ENCODE measurements around the gene DHFR. TPM values are rescaled to one million over a fixed set of nuclear protein-coding genes. Genes with fewer than 3 reads are reported as not detected.
"Not testable (repeated sequence)": the region's sequence is repeated elsewhere in the genome, so short reads cannot be mapped to it uniquely, and the experiment has no call there.

The DHFR gene
- total RNA-seq, 1 donor from 2014 or later: 45.4 TPM

DNA sequence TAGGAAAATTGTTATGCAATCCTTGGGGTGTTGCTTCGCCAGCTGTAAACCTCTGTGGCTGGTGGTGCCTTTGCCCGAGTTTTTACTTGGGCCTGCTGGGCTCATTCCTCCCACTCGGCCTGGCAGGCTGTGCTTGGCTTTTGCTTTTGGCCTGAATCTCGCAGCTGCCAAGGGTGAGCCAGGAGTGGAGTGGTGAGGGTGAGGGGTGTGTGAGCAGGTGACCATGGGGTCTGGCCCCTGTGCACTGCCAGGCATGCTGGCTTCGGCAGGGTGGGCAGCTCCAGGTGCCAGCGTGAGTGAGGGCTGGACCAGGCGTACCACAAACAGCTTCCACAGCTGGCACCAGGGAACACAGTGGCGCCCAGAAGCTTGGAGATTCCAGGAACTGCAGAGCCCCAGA is 12.6 kb upstream of the DHFR start:
- no peaks in the 10 kb centered on the region for H3K27me3 Mint-ChIP-seq
- H3K27ac Mint-ChIP-seq: no peak overlapping the region
- no peaks in the 10 kb centered on the region for H3K4me1 Mint-ChIP-seq (ENCODE audit: low read depth)
- DNase-seq (ENCODE audit: low spot score, unreplicated experiment): no peak
- H3K36me3 Mint-ChIP-seq (ENCODE audit: insufficient read depth): peaks cover 16% of the 10 kb centered on the region
- H3K4me3 Mint-ChIP-seq (ENCODE audit: low read depth): no peak overlapping the region
- TF ChIP-seq, protein P1, sequence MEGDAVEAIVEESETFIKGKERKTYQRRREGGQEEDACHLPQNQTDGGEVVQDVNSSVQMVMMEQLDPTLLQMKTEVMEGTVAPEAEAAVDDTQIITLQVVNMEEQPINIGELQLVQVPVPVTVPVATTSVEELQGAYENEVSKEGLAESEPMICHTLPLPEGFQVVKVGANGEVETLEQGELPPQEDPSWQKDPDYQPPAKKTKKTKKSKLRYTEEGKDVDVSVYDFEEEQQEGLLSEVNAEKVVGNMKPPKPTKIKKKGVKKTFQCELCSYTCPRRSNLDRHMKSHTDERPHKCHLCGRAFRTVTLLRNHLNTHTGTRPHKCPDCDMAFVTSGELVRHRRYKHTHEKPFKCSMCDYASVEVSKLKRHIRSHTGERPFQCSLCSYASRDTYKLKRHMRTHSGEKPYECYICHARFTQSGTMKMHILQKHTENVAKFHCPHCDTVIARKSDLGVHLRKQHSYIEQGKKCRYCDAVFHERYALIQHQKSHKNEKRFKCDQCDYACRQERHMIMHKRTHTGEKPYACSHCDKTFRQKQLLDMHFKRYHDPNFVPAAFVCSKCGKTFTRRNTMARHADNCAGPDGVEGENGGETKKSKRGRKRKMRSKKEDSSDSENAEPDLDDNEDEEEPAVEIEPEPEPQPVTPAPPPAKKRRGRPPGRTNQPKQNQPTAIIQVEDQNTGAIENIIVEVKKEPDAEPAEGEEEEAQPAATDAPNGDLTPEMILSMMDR (IDR thresholded peaks at IDR 0.05; ENCODE audit: unreplicated experiment): no peak
- no peaks in the 10 kb centered on the region for H3K9me3 Mint-ChIP-seq (ENCODE audit: low read depth)

DNA sequence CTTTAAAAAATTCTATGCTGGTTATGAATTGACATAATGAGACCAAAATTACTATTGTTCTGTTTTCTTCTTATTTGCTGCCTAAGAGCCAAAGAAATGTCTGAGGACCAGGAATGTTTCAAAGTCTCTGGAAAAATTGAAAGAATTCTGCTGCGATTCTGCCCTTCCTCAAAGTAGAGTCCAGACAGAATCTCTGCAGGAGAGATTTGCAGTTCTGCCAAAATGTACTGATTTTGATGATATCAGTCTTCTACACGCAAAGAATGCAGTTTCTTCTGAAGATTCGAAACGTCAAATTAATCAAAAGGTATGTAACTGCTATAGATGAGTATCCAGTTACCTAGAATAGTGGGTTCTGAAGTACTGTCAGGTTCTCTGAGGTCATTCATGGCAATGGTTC is 10.3 kb upstream of the DHFR start:
- Mint-ChIP-seq H3K27me3 (no peaks in the 10 kb centered on the region), H3K9me3 (ENCODE audit: low read depth) (no peaks in the 10 kb centered on the region), H3K4me1 (ENCODE audit: low read depth) (no peaks in the 10 kb centered on the region), H3K36me3 (ENCODE audit: insufficient read depth) (peaks cover 19% of the 10 kb centered on the region), H3K27ac (no peak overlapping the region), H3K4me3 (ENCODE audit: low read depth) (no peak overlapping the region)
- no peak for DNase-seq (ENCODE audit: low spot score, unreplicated experiment)
- TF ChIP-seq, protein P1 (IDR thresholded peaks at IDR 0.05; ENCODE audit: unreplicated experiment): no peak

DNA sequence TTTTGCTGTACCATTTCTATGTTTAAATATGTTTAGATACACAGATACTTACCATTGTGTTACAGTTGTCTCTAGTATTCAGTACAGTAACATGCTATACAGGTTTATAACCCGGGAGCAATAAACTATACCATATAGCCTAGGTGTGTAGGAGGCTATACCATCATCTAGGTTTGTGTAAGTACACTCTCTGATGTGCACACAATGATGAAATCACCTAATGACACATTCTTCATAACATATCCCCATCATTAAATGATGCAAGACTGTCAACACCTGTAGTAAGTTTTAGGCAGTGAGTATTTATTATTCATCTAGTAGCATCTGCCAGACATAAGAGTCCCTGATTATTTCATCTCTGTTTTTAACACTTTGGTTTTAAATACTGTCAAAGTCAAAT is 7.3 kb upstream of the DHFR start:
- Mint-ChIP-seq H3K27ac (no peak overlapping the region), H3K4me1 (ENCODE audit: low read depth) (no peaks in the 10 kb centered on the region), H3K27me3 (no peaks in the 10 kb centered on the region), H3K9me3 (ENCODE audit: low read depth) (no peaks in the 10 kb centered on the region), H3K4me3 (ENCODE audit: low read depth) (no peak overlapping the region), H3K36me3 (ENCODE audit: insufficient read depth) (peaks cover 30% of the 10 kb centered on the region)
- no peak for DNase-seq (ENCODE audit: low spot score, unreplicated experiment)
- TF ChIP-seq, protein P1 (IDR thresholded peaks at IDR 0.05; ENCODE audit: unreplicated experiment): no peak

DNA sequence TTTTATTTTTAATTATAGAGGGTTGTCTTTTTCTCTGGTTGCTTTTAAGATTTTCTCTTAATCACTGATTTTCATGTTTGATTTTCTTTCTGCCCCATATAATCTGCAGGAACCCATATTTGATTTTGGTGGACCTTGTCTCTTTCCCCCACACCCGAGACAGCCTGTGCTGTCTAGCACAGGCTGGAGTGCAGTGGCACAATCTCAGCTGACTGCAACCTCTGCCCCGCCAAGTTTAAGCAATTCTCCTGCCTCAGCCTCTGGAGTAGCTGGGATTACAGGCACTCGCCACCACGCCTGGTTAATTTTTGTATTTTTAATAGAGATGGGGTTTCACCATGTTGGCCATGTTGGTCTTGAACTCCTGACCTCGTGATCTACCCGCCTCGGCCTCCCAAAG is 5.9 kb upstream of the DHFR start:
- not testable (repeated sequence) for H3K27me3 Mint-ChIP-seq; H3K9me3 Mint-ChIP-seq (ENCODE audit: low read depth); H3K4me1 Mint-ChIP-seq (ENCODE audit: low read depth); H3K27ac Mint-ChIP-seq; DNase-seq (ENCODE audit: low spot score, unreplicated experiment); H3K4me3 Mint-ChIP-seq (ENCODE audit: low read depth)
- peaks cover 27% of the 10 kb centered on the region for H3K36me3 Mint-ChIP-seq (ENCODE audit: insufficient read depth)

DNA sequence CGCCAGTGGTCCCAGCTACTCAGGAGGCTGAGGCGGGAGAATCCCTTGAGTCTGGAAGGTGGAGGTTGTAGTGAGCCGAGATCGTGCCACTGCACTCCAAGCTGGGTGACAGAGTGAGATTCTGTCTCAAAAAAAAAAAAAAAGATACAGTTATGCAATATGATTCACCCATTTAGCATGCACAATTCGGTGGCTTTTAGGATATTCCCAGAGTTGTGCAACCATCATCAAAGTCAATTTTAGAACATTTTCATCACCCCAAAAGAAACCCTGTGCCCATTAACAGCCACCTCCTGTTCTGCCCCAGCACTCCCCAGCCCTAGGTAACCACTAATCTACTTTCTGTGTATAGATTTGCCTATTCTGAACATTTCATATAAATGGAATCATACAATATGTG is 4.3 kb upstream of the DHFR start:
- Mint-ChIP-seq H3K9me3 (ENCODE audit: low read depth) (no peaks in the 10 kb centered on the region), H3K4me3 (ENCODE audit: low read depth) (no peak overlapping the region), H3K36me3 (ENCODE audit: insufficient read depth) (peaks cover 26% of the 10 kb centered on the region), H3K27ac (no peak overlapping the region), H3K27me3 (no peaks in the 10 kb centered on the region), H3K4me1 (ENCODE audit: low read depth) (peaks cover 9% of the 10 kb centered on the region)
- TF ChIP-seq, protein P1 (IDR thresholded peaks at IDR 0.05; ENCODE audit: unreplicated experiment): no peak
- no peak for DNase-seq (ENCODE audit: low spot score, unreplicated experiment)

DNA sequence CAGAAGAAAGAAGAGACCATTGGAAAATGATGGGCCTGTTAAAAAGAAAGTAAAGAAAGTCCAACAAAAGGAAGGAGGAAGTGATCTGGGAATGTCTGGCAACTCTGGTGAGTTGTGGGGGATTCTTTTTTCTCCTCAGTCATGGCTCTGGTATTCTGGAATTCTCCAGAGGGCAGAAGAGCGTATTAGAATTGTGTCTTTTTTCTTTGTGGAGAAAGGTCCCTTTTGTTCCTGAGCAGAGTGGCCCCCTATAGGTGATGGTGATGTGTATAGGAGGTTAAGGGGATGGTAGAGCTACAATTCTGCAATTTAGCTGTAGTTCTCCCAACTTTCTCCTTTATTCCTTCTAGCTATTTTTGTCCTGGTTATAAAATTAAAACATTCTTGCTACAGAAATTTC is 1.6 kb upstream of the DHFR start:
- Mint-ChIP-seq H3K4me3 (ENCODE audit: low read depth) (peak overlapping the region; percentile 93), H3K27ac (no peak overlapping the region), H3K4me1 (ENCODE audit: low read depth) (peaks cover 17% of the 10 kb centered on the region), H3K9me3 (ENCODE audit: low read depth) (no peaks in the 10 kb centered on the region), H3K27me3 (no peaks in the 10 kb centered on the region), H3K36me3 (ENCODE audit: insufficient read depth) (peaks cover 20% of the 10 kb centered on the region)
- DNase-seq (ENCODE audit: low spot score, unreplicated experiment): no peak
- TF ChIP-seq, protein P1 (IDR thresholded peaks at IDR 0.05; ENCODE audit: unreplicated experiment): no peak

Data from progenitor cell of endocrine pancreas (in vitro differentiated cells).